K562 (cell line): ENCODE data around the gene SOX8. TPM values are rescaled to one million over a fixed set of nuclear protein-coding genes. Genes with fewer than 3 reads are reported as not detected.

Experiments
- ATAC-seq: fragments of 200-7000 bp; cut with Tn5 transposase; 3 replicates; pipeline ENCODE4 v1.9.1; 2020; ENCODE audit warnings: moderate library complexity
- BruUV-seq: library from RNA; stranded (reverse); fragments of 400-500 nt; replicated peaks from 2 replicates; lab custom pipeline; 2021; lab: Mats Ljungman, UMichigan
- CTCF ChIA-PET: fragments of 300-600 bp; formaldehyde crosslinking; extraction: SDS; loops from one replicate; lab custom pipeline; 2021; ENCODE audit warnings: low intra/inter-chr PET ratio; lab: Yijun Ruan, JAX
- POLR2A ChIA-PET: fragments of 300-600, 350-650 bp; sonication (Branson Sonifier 250); formaldehyde crosslinking; extraction: SDS; loops from one replicate; lab custom pipeline; 2021; ENCODE audit warnings: antibody characterized with exemption, inconsistent platforms; lab: Yijun Ruan, JAX
- DNase-seq, 4 experiments: peaks; one replicate each; pipeline versions ENCODE4 v3.0.0 to v3.0.0-alpha.2; 2011 to 2018; ENCODE audit warnings: low spot score in 3 of 4, mixed read lengths in 3 of 4; ENCODE audit errors: extremely low read depth in 1 of 4
- FAIRE-seq: peaks from 2 replicates; lab custom pipeline; 2011; peaks lifted over from hg19 to GRCh38; lab: Jason Lieb, UNC
- H2AFZ ChIP-seq: 2 replicates; pipeline ENCODE4 v1.6.0; 2011; ENCODE audit warnings: low read depth, low read length, control low read depth, inconsistent platforms
- H3K27ac ChIP-seq: fragments of 200-600 bp; 3 replicates; pipeline ENCODE4 v1.8.0; 2011; ENCODE audit warnings: low read depth, mild to moderate bottlenecking, control low read depth, inconsistent platforms, low read length, moderate library complexity, mixed read lengths; ENCODE audit errors: extremely low read depth
- H3K27me3 ChIP-seq, 2 experiments: fragments of 300-600 bp in 1 of 2; 2 replicates in 1 of 2; 3 replicates in 1 of 2; pipeline versions ENCODE4 v1.6.0 to v1.8.0; 2011; ENCODE audit warnings: inconsistent platforms in 2 of 2, low read length in 2 of 2, mild to moderate bottlenecking in 1 of 2, mixed read lengths in 1 of 2, moderate library complexity in 1 of 2; ENCODE audit not compliant: control insufficient read depth in 2 of 2, insufficient read depth in 2 of 2
- H3K36me3 ChIP-seq: fragments of 300-600 bp; 3 replicates; pipeline ENCODE4 v1.8.0; 2011; ENCODE audit warnings: mild to moderate bottlenecking, low read length, inconsistent platforms; ENCODE audit not compliant: control insufficient read depth, insufficient read depth
- H3K4me1 ChIP-seq, 2 experiments: fragments of 200-600 bp in 1 of 2; replicated peaks in 1 of 2; 2 replicates in 1 of 2; 3 replicates in 1 of 2; pipeline versions ENCODE4 v1.5.1 to v1.8.0; 2011; ENCODE audit warnings: inconsistent platforms in 2 of 2, low read length in 2 of 2, mild to moderate bottlenecking in 1 of 2, mixed read lengths in 1 of 2, moderate library complexity in 1 of 2; ENCODE audit not compliant: control insufficient read depth in 2 of 2, insufficient read depth in 2 of 2
- H3K4me2 ChIP-seq: 2 replicates; pipeline ENCODE4 v1.6.1; 2011; ENCODE audit warnings: low read length, control low read depth, inconsistent platforms, mixed read lengths; ENCODE audit not compliant: insufficient read depth
- H3K4me3 ChIP-seq: fragments of 200-600 bp; sonication (generic), shearing (Covaris generic); 2 replicates; pipeline ENCODE4 v1.5.1; 2016; ENCODE audit warnings: control low read depth, inconsistent platforms
- H3K79me2 ChIP-seq: fragments of 200-600 bp; 3 replicates; pipeline ENCODE4 v1.8.0; 2011; ENCODE audit warnings: low read length, inconsistent platforms; ENCODE audit not compliant: control insufficient read depth, insufficient read depth
- H3K9ac ChIP-seq, 2 experiments: 2 replicates each; pipeline versions ENCODE4 v1.6.0 to v1.6.1; 2011; ENCODE audit warnings: low read depth in 2 of 2, low read length in 2 of 2, control low read depth in 1 of 2, inconsistent platforms in 1 of 2, mild to moderate bottlenecking in 1 of 2, mixed read lengths in 1 of 2; ENCODE audit not compliant: insufficient read depth in 1 of 2
- H3K9me1 ChIP-seq: one replicate; pipeline ENCODE4 v1.6.0; 2011; ENCODE audit warnings: inconsistent platforms, mild to moderate bottlenecking, low read length, moderate library complexity; ENCODE audit not compliant: control insufficient read depth, insufficient read depth
- H3K9me3 ChIP-seq: replicated peaks from 2 replicates; pipeline ENCODE4 v1.5.1; 2011; ENCODE audit warnings: low read depth, low read length, inconsistent platforms; ENCODE audit not compliant: control insufficient read depth, insufficient read depth
- H4K20me1 ChIP-seq: replicated peaks from 2 replicates; pipeline ENCODE4 v1.6.1; 2011; ENCODE audit warnings: low read length, inconsistent platforms, mixed read lengths; ENCODE audit not compliant: control insufficient read depth, insufficient read depth
- HBP1 ChIP-seq: fragments of 450-650 bp; formaldehyde crosslinking; IDR thresholded peaks from 2 replicates; pipeline ENCODE4 v1.4.0; 2022; ENCODE audit warnings: missing genetic modification characterization
- IRF9 ChIP-seq: fragments of 450-650 bp; IDR thresholded peaks from 2 replicates; pipeline ENCODE4 v1.6.1; 2016; ENCODE audit warnings: missing biosample characterization, missing genetic modification characterization
- MAX ChIP-seq: sonication (generic); formaldehyde crosslinking; IDR thresholded peaks from 2 replicates; pipeline ENCODE4 v1.9.0; 2022; ENCODE audit warnings: mild to moderate bottlenecking, missing genetic modification reagents
- NR1H2 ChIP-seq: sonication (generic); formaldehyde crosslinking; IDR thresholded peaks from 2 replicates; pipeline ENCODE4 v1.4.0; 2020; ENCODE audit warnings: mild to moderate bottlenecking, missing genetic modification reagents
- TFAP4 ChIP-seq: sonication (generic); formaldehyde crosslinking; IDR thresholded peaks from 2 replicates; pipeline ENCODE4 v1.8.0; 2022; ENCODE audit warnings: missing genetic modification reagents, mild to moderate bottlenecking, moderate library complexity, borderline replicate concordance
- ZNF224 ChIP-seq: sonication (generic); formaldehyde crosslinking; IDR thresholded peaks from 2 replicates; pipeline ENCODE4 v1.8.0; 2022; ENCODE audit warnings: mild to moderate bottlenecking, missing genetic modification reagents
- ZNF512 ChIP-seq: IDR thresholded peaks from 2 replicates; pipeline ENCODE4 v1.6.1; 2016; ENCODE audit warnings: missing genetic modification characterization, missing compliant biosample characterization
- WGBS: fragments of 100-300 bp; shearing (Covaris generic); methylation state at CpG from one replicate; pipeline ENCODE4 v1.1.6; 2016; ENCODE audit warnings: low coverage, mixed read lengths; ENCODE audit not compliant: insufficient coverage; ENCODE audit errors: missing lambda C conversion rate; 5-methylcytosine and 5-hydroxymethylcytosine counted together
- in situ Hi-C: fragments of 300-500 bp; cut with MboI; formaldehyde crosslinking; loops from 4 replicates; pipeline ENCODE4 v1.15.0; 2018; ENCODE audit warnings: inconsistent platforms, mixed read lengths
- intact Hi-C: fragments of 100-400 bp; cut with micrococcal nuclease; formaldehyde crosslinking; loops from 2 replicates; pipeline ENCODE4 v1.14.2; 2022
- polyA plus RNA-seq, 8 experiments: library from polyadenylated mRNA; depleted of rRNA in 4 of 8; stranded (reverse) in 5 of 8; unstranded in 3 of 8; fragments of >200 nt; fragmentation: Nextera tagmentation in 2 of 8; fragmentation: Illumina TruSeq in 1 of 8; extraction: Ambion mirVana in 2 of 8; extraction: Trizol in 1 of 8; gene quantifications; 2 replicates each; pipeline versions ENCODE4 v1.2.1 to v1.2.3, GENCODE V29; 2011 to 2014; ENCODE audit warnings: inconsistent platforms in 1 of 8, missing spikeins in 1 of 8
- total RNA-seq, 7 experiments: library from RNA; depleted of rRNA in 6 of 7; stranded (reverse); fragments of >200 nt in 6 of 7; fragmentation: Illumina TruSeq in 2 of 7; extraction: Trizol in 2 of 7; gene quantifications; 2 replicates each; pipeline versions ENCODE4 v1.2.1 to v1.2.3, GENCODE V29; 2011 to 2021; ENCODE audit warnings: low replicate concordance in 1 of 7

Gene SOX8
- total and polyA plus RNA-seq, 9 of the 15 experiments (the other 6 are each of a cell fraction or from before 2014, with no cell fraction given): 0.07 to 0.15 (median 0.15) TPM; not detected in 6

GRCh38 chr16:1020091-1020399 is 38.5 kb downstream of the SOX8 start:
- Histone ChIP-seq H3K9me1 (no peaks in the 10 kb centered on the region), H3K27me3 (peaks cover 54 to 86% of the 10 kb centered on the region in 2 experiments; a peak in 4 of 5 replicates), H4K20me1 (peaks cover 11% of the 10 kb centered on the region), H3K27ac (no peak overlapping the region), H3K9ac (no peak overlapping the region; a peak in 1 of 4 replicates), H3K9me3 (no peaks in the 10 kb centered on the region), H3K79me2 (no peaks in the 10 kb centered on the region), H3K4me1 (peaks cover 0 to 30% of the 10 kb centered on the region in 2 experiments; a peak in 1 of 5 replicates), H3K36me3 (no peaks in the 10 kb centered on the region), H3K4me3 (no peak overlapping the region), H3K4me2 (no peak overlapping the region), H2AFZ (no peak overlapping the region)
- TF ChIP-seq MAX (0 out of 2 replicates have a peak, but pooled peaks have one; percentile 33), TFAP4 (0 out of 2 replicates have a peak, but pooled peaks have one; percentile 9), ZNF224 (CRISPR knock-in tag) (no peak)
- POLR2A ChIA-PET: interaction anchor here (1.2 kb wide), 1 partner anchor 14 kb away, joined by 3 read pairs; no protein-coding TSS in a partner anchor
- FAIRE-seq: peak; percentile 19
- peak in 1 of 4 experiments; percentile 29 for DNase-seq
- CTCF ChIA-PET: no interaction called here
- ATAC-seq: no peak
- in situ Hi-C loops (no loop called here), intact Hi-C loops (no loop called here)
- 0% methylated on average over 11 of the region's 11 CpGs for WGBS
- no TSS peak for BruUV-seq

- no peaks in the 10 kb centered on the region for H3K79me2 ChIP-seq
- FAIRE-seq (no peak), DNase-seq (no peak), ATAC-seq (no peak)
- 8% methylated on average over 5 of the region's 11 CpGs for WGBS
- in situ Hi-C loops: no loop called here
- peaks cover 14% of the 10 kb centered on the region for H4K20me1 ChIP-seq
- no peak overlapping the region for H3K9ac ChIP-seq
- no peak overlapping the region for H3K4me2 ChIP-seq
- no peak overlapping the region for H2AFZ ChIP-seq
- H3K27ac ChIP-seq: no peak overlapping the region
- H3K4me3 ChIP-seq: no peak overlapping the region
- intact Hi-C loops: no loop called here
- BruUV-seq: no TSS peak
- no peaks in the 10 kb centered on the region for H3K36me3 ChIP-seq
- H3K4me1 ChIP-seq: peaks cover 0 to 34% of the 10 kb centered on the region in 2 experiments; a peak in 1 of 5 replicates
- TF ChIP-seq NR1H2 (CRISPR knock-in tag): no peak
- TF ChIP-seq IRF9 (tag): no peak
- no peak for TF ChIP-seq ZNF512 (tag)
- no peak for TF ChIP-seq HBP1 (CRISPR knock-in tag)
- ChIA-PET CTCF (no interaction called here), POLR2A (no interaction called here)
- peaks cover 56 to 86% of the 10 kb centered on the region in 2 experiments; a peak in 4 of 5 replicates for H3K27me3 ChIP-seq
- H3K9me1 ChIP-seq: no peaks in the 10 kb centered on the region
- H3K9me3 ChIP-seq: no peaks in the 10 kb centered on the region
Measured at GRCh38 chr16:1020591-1020990, 39.0 kb downstream of the SOX8 start.
